H1 (cell line): Measurements from ENCODE around the gene RAB29. TPM values are rescaled to one million over a fixed set of nuclear protein-coding genes. Genes with fewer than 3 reads are reported as not detected.
"Not testable (repeated sequence)": the region's sequence is repeated elsewhere in the genome, so short reads cannot be mapped to it uniquely, and the experiment has no call there.

ENCODE experiments used
- CTCF ChIA-PET: fragments of 300-600 bp; sonication (Branson Sonifier 250); formaldehyde crosslinking; loops from one replicate; lab custom pipeline; 2021; ENCODE audit not compliant: partially characterized antibody; lab: Charles Lee
- POLR2A ChIA-PET: fragments of 300-600 bp; sonication (Branson Sonifier 250); formaldehyde crosslinking; loops from one replicate; lab custom pipeline; 2021; ENCODE audit warnings: inconsistent platforms; ENCODE audit not compliant: partially characterized antibody; lab: Charles Lee
- DNase-seq, 2 experiments: peaks; one replicate each; pipeline versions ENCODE4 v3.0.0 to v3.0.0-alpha.2; 2010 to 2022; ENCODE audit warnings: low spot score in 2 of 2, low read depth in 1 of 2, mixed read lengths in 1 of 2
- FAIRE-seq: peaks from 2 replicates; lab custom pipeline; 2011; peaks lifted over from hg19 to GRCh38; lab: Jason Lieb, UNC
- H2AFZ ChIP-seq: 2 replicates; pipeline ENCODE4 v1.8.1; 2012; ENCODE audit warnings: low read length, inconsistent platforms
- H2AK5ac ChIP-seq: 2 replicates; pipeline ENCODE4 v1.6.1; 2013; ENCODE audit warnings: low read depth, low read length
- H2BK120ac ChIP-seq: replicated peaks from 2 replicates; pipeline ENCODE3; 2013; ENCODE audit warnings: low read depth, low read length, inconsistent platforms
- H2BK12ac ChIP-seq: 2 replicates; pipeline ENCODE4 v1.6.1; 2013; ENCODE audit warnings: low read depth, low read length
- H2BK15ac ChIP-seq: 2 replicates; pipeline ENCODE4 v1.6.1; 2013; ENCODE audit warnings: low read length
- H2BK20ac ChIP-seq: 2 replicates; pipeline ENCODE4 v1.6.1; 2013; ENCODE audit warnings: low read length
- H2BK5ac ChIP-seq: 2 replicates; pipeline ENCODE4 v1.6.1; 2013; ENCODE audit warnings: low read depth, low read length
- H3K14ac ChIP-seq: 2 replicates; pipeline ENCODE4 v1.6.1; 2013; ENCODE audit warnings: inconsistent platforms; ENCODE audit not compliant: insufficient read length
- H3K18ac ChIP-seq: 2 replicates; pipeline ENCODE4 v1.6.1; 2013; ENCODE audit warnings: low read length; ENCODE audit errors: extremely low read depth
- H3K23ac ChIP-seq: 2 replicates; pipeline ENCODE4 v1.6.1; 2013; ENCODE audit warnings: inconsistent platforms; ENCODE audit not compliant: insufficient read length
- H3K23me2 ChIP-seq: 2 replicates; pipeline ENCODE4 v1.6.1; 2013; ENCODE audit warnings: low read depth, low read length
- H3K27ac ChIP-seq: 2 replicates; pipeline ENCODE4 v1.6.1; 2011; ENCODE audit warnings: low read depth, low read length, inconsistent platforms
- H3K27me3 ChIP-seq, 4 experiments: replicated peaks in 1 of 4; 1 replicate in 1 of 4; 2 replicates in 3 of 4; pipeline versions ENCODE4 v1.6.1 to v1.8.1; 2011 to 2013; ENCODE audit warnings: low read length in 3 of 4, mild to moderate bottlenecking in 3 of 4, inconsistent platforms in 2 of 4, mixed read lengths in 2 of 4, moderate library complexity in 1 of 4; ENCODE audit not compliant: control insufficient read depth in 3 of 4, insufficient read depth in 3 of 4; ENCODE audit errors: extremely low read depth in 1 of 4
- H3K36me3 ChIP-seq, 4 experiments: 2 replicates each; pipeline versions ENCODE4 v1.6.1 to v1.8.1; 2011 to 2013; ENCODE audit warnings: mild to moderate bottlenecking in 4 of 4, low read length in 3 of 4, moderate library complexity in 2 of 4, control low read depth in 1 of 4, inconsistent platforms in 1 of 4; ENCODE audit not compliant: insufficient read depth in 4 of 4, control insufficient read depth in 2 of 4
- H3K4ac ChIP-seq: replicated peaks from 2 replicates; pipeline ENCODE3; 2013; ENCODE audit warnings: low read length, low read depth, mixed read lengths, inconsistent platforms; ENCODE audit not compliant: insufficient read length
- H3K4me1 ChIP-seq, 4 experiments: replicated peaks in 1 of 4; 1 replicate in 1 of 4; 2 replicates in 3 of 4; pipeline versions ENCODE4 v1.6.1 to v1.8.1; 2011 to 2013; ENCODE audit warnings: low read length in 3 of 4, inconsistent platforms in 2 of 4, mixed read lengths in 1 of 4; ENCODE audit not compliant: insufficient read depth in 4 of 4, control insufficient read depth in 3 of 4
- H3K4me2 ChIP-seq, 2 experiments: 2 replicates each; pipeline versions ENCODE4 v1.6.1 to v1.8.1; 2011 to 2013; ENCODE audit warnings: low read depth in 2 of 2, low read length in 2 of 2, control low read depth in 1 of 2, inconsistent platforms in 1 of 2, mild to moderate bottlenecking in 1 of 2; ENCODE audit not compliant: insufficient read depth in 1 of 2
- H3K4me3 ChIP-seq, 4 experiments: fragments of 200-600, 300-600 bp in 1 of 4; sonication (generic), shearing (Covaris generic), sonication (Bioruptor Twin) in 1 of 4; 2 replicates each; pipeline versions ENCODE4 v1.5.1 to v1.8.1; 2011 to 2016; ENCODE audit warnings: low read length in 4 of 4, low read depth in 3 of 4, control low read depth in 2 of 4, inconsistent platforms in 2 of 4, mild to moderate bottlenecking in 2 of 4, mixed read lengths in 1 of 4, moderate library complexity in 1 of 4; ENCODE audit not compliant: insufficient read depth in 2 of 4; ENCODE audit errors: extremely low read depth in 1 of 4
- H3K56ac ChIP-seq: replicated peaks from 2 replicates; pipeline ENCODE3; 2013; ENCODE audit warnings: low read depth, mild to moderate bottlenecking, mixed read lengths, low read length, inconsistent platforms; ENCODE audit not compliant: insufficient read length
- H3K79me1 ChIP-seq: 2 replicates; pipeline ENCODE4 v1.6.1; 2013; ENCODE audit warnings: low read depth, low read length, control low read depth
- H3K79me2 ChIP-seq, 2 experiments: 2 replicates each; pipeline versions ENCODE4 v1.6.1 to v1.8.1; 2012 to 2013; ENCODE audit warnings: low read length in 2 of 2, mild to moderate bottlenecking in 2 of 2, inconsistent platforms in 1 of 2; ENCODE audit not compliant: insufficient read depth in 2 of 2, control insufficient read depth in 1 of 2
- H3K9ac ChIP-seq, 4 experiments: replicated peaks in 1 of 4; 1 replicate in 1 of 4; 2 replicates in 3 of 4; pipeline versions ENCODE4 v1.6.1 to v1.8.1; 2011 to 2013; ENCODE audit warnings: low read depth in 3 of 4, low read length in 3 of 4, control low read depth in 2 of 4, mild to moderate bottlenecking in 2 of 4, moderate library complexity in 2 of 4, inconsistent platforms in 1 of 4; ENCODE audit errors: extremely low read depth in 1 of 4
- H3K9me3 ChIP-seq, 2 experiments: 2 replicates each; pipeline versions ENCODE4 v1.6.1 to v1.8.1; 2012 to 2013; ENCODE audit warnings: mild to moderate bottlenecking in 2 of 2, moderate library complexity in 2 of 2, control low read depth in 1 of 2, inconsistent platforms in 1 of 2, low read depth in 1 of 2, low read length in 1 of 2, mixed read lengths in 1 of 2; ENCODE audit not compliant: insufficient read depth in 2 of 2
- H4K20me1 ChIP-seq, 2 experiments: replicated peaks in 1 of 2; 2 replicates each; pipeline versions ENCODE3 to v1.8.1; 2011 to 2013; ENCODE audit warnings: inconsistent platforms in 2 of 2, low read length in 2 of 2, mild to moderate bottlenecking in 1 of 2; ENCODE audit not compliant: insufficient read depth in 2 of 2, control insufficient read depth in 1 of 2
- H4K5ac ChIP-seq: 2 replicates; pipeline ENCODE4 v1.6.1; 2013; ENCODE audit warnings: low read length, low read depth, mixed read lengths, inconsistent platforms; ENCODE audit not compliant: insufficient read length
- H4K8ac ChIP-seq: 2 replicates; pipeline ENCODE4 v1.8.0; 2013; ENCODE audit warnings: mild to moderate bottlenecking, moderate library complexity, low read length, inconsistent platforms; ENCODE audit not compliant: insufficient read depth; ENCODE audit errors: extremely low read depth
- H4K91ac ChIP-seq: replicated peaks from 2 replicates; pipeline ENCODE3; 2013; ENCODE audit warnings: low read length, mixed read lengths, inconsistent platforms; ENCODE audit not compliant: insufficient read length
- WGBS, 2 experiments: shearing (Covaris generic) in 1 of 2; methylation state at CpG; one replicate each; pipeline versions ENCODE4 v1.1.6 to v1.1.7; 2013 to 2015; ENCODE audit warnings: low lambda C conversion rate in 2 of 2, mixed read lengths in 2 of 2, inconsistent platforms in 1 of 2, low coverage in 1 of 2, missing lambda C conversion rate in 1 of 2; ENCODE audit not compliant: insufficient replicate concordance in 2 of 2, insufficient coverage in 1 of 2, insufficient read length in 1 of 2; ENCODE audit errors: extremely low coverage in 1 of 2, missing lambda C conversion rate in 1 of 2; 5-methylcytosine and 5-hydroxymethylcytosine counted together
- polyA plus RNA-seq, 7 experiments: library from polyadenylated mRNA; depleted of rRNA in 3 of 7; stranded (reverse) in 5 of 7; unstranded in 2 of 7; fragments of >200 nt in 5 of 7; fragments of 200-250 nt in 2 of 7; gene quantifications; 1 replicate in 5 of 7; 2 replicates in 1 of 7; 4 replicates in 1 of 7; pipeline versions ENCODE4 v1.2.1 to v1.2.3, GENCODE V29; 2011 to 2013; ENCODE audit warnings: missing spikeins in 2 of 7, mixed read lengths in 2 of 7
- total RNA-seq: library from RNA; stranded (reverse); fragmentation: NEBNext Ultra II Directional; extraction: Animal tissue kit (Norgen Biotek cat#: 25700); gene quantifications from 2 replicates; pipeline ENCODE4 v1.2.1, GENCODE V29; 2021

Gene RAB29
- total and polyA plus RNA-seq, 2 of the 8 experiments (the other 6 are each of a cell fraction or from before 2014, with no cell fraction given) = 10.1 to 17.3 TPM

DNA sequence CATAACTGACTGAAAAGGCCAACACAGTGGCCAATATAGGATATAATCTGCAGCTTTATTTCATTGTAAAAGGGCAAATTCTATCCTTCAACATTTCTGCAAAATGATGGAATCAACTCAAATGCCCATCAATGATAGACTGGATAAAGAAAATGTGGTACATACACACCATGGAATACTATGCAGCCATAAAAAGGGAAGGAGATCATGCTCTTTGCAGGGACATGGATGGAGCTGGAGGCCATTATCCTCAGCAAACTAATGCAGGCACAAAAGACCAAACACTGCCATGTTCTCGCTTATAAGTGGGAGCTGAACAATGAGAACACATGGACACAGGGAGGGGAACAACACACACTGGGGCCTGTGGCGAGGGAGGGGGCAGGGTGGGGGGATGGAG lies 54.5 kb downstream of the RAB29 start:
- not testable (repeated sequence) for H2BK15ac ChIP-seq, H3K4me1 ChIP-seq, H3K79me2 ChIP-seq, H2BK5ac ChIP-seq, H3K4ac ChIP-seq, H3K9ac ChIP-seq, H3K4me2 ChIP-seq, H3K27me3 ChIP-seq, H3K23me2 ChIP-seq, H2BK120ac ChIP-seq, H3K56ac ChIP-seq, H3K14ac ChIP-seq, H3K9me3 ChIP-seq, H4K8ac ChIP-seq, H3K4me3 ChIP-seq, FAIRE-seq, DNase-seq, H2AK5ac ChIP-seq, H4K20me1 ChIP-seq, H4K5ac ChIP-seq, H3K27ac ChIP-seq, H2BK12ac ChIP-seq, H4K91ac ChIP-seq, H2AFZ ChIP-seq, H2BK20ac ChIP-seq, H3K18ac ChIP-seq, H3K23ac ChIP-seq, H3K79me1 ChIP-seq
- ChIA-PET CTCF (interaction anchor here (1.0 to 6.8 kb wide), 7 partner anchors 8 to 63 kb away, joined by 3 to 54 read pairs (median 4); no protein-coding TSS in a partner anchor), POLR2A (interaction anchor here (1.4 to 1.8 kb wide), 3 partner anchors 11 to 21 kb away, joined by 3 to 5 read pairs (median 4); no protein-coding TSS in a partner anchor)
- peaks cover 19 to 92% (median 58%) of the 10 kb centered on the region in 4 experiments for H3K36me3 ChIP-seq
- 100% methylated on average over 1 of the region's 2 CpGs; no CpG with 5 or more reads in 1 of the 2 experiments for WGBS, 2 experiments
